Vagina (tissue), 2 donors: Measurements from ENCODE around the gene HSBP1L1.

Source experiments
- CTCF ChIP-seq, 3 experiments: fragments of 450-650 bp in 2 of 3; fragments of 200-600 bp in 1 of 3; sonication (generic) in 1 of 3; IDR thresholded peaks; one replicate each; pipeline ENCODE4 v1.5.1; 2017 to 2019; ENCODE audit warnings: antibody characterized with exemption in 3 of 3, mild to moderate bottlenecking in 2 of 3, moderate library complexity in 2 of 3
- POLR2AphosphoS5 ChIP-seq, 2 donors: sonication (generic); formaldehyde crosslinking; IDR thresholded peaks; one replicate each; pipeline ENCODE4 v1.9.0; 2017; ENCODE audit warnings: antibody characterized with exemption in 2 of 2, mild to moderate bottlenecking in 2 of 2, low read depth in 1 of 2; ENCODE audit not compliant: insufficient read depth in 1 of 2

GRCh38 chr18:79988071-79988450, 23.6 kb downstream of the HSBP1L1 start:
- TF ChIP-seq CTCF (IDR thresholded peaks at IDR 0.05) (no peak), POLR2AphosphoS5 (IDR thresholded peaks at IDR 0.05; ENCODE audit: insufficient read depth in 1 of 2, low read depth in 1 of 2) (no peak)
